SH-SY5Y (cell line): ENCODE results near the gene DUS2.

Experiments
- GATA2 ChIP-seq: IDR thresholded peaks from 2 replicates; pipeline ENCODE4 v1.6.1; 2011; ENCODE audit warnings: mild to moderate bottlenecking, low read depth, low read length
- GATA3 ChIP-seq: IDR thresholded peaks from 2 replicates; pipeline ENCODE4 v1.6.1; 2011; ENCODE audit warnings: low read depth, mild to moderate bottlenecking, low read length, moderate library complexity

DNA sequence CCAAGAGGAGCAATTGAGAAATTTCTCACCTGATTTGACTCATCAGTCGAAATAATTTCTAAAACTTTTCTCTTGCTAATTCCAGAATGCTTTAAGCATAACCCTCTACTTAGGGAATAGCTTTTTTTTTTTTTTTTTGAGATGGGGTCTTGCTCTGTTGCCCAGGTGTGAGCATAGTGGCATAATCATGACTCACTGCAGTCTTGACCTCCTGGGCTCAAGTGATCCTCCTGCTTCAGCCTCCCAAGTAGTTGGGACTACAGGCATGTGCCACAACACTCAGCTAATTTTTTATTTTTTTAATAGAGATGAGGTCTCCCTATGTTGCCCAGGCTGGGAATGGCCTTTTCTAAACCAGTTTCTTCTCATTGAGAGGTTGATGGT is 48.4 kb downstream of the DUS2 start:
- TF ChIP-seq GATA3: no peak
- no peak for TF ChIP-seq GATA2
